Astrocyte (in vitro differentiated cells and primary cell): ENCODE measurements around the gene ZBTB7B.

ENCODE experiments used
- CTCF ChIP-seq: IDR thresholded peaks from 2 replicates; pipeline ENCODE4 v1.5.1; 2011; ENCODE audit warnings: low read depth, mild to moderate bottlenecking, inconsistent platforms, low read length, moderate library complexity; ENCODE audit not compliant: insufficient read depth
- EZH2 ChIP-seq: IDR thresholded peaks from 2 replicates; pipeline ENCODE4 v1.6.1; 2012; ENCODE audit warnings: mild to moderate bottlenecking, low read length, inconsistent platforms; ENCODE audit not compliant: insufficient read depth

- no peak for TF ChIP-seq CTCF
- TF ChIP-seq EZH2 = no peak
Observed at GRCh38 chr1:155030899-155031298, 28.3 kb downstream of the ZBTB7B start.
